ENCODE measurements around the gene C2CD5. TPM values are rescaled to one million over a fixed set of nuclear protein-coding genes. Genes with fewer than 3 reads are reported as not detected.

The C2CD5 gene
- polyA plus RNA-seq, 3 donors: 75.9 to 89.5 (median 88.9) TPM

Other genes starting within 250 kb of the C2CD5 start
- gene ST8SIA1, start 209.8 kb downstream of the C2CD5 start, polyA plus RNA-seq (ENCODE audit: insufficient read length in 3 of 3): 1 to 10 TPM; 5.9 to 6.9 (median 6.6) TPM
- 10 to 100 TPM; 63.4 to 79.2 (median 76.9) TPM for gene ETNK1, start 80.6 kb upstream of the C2CD5 start, polyA plus RNA-seq (ENCODE audit: insufficient read length in 3 of 3)

Measured in renal cortex interstitium (tissue), 3 donors.